Endothelial cell (in vitro differentiated cells): ENCODE data around the gene THBS4. TPM values are rescaled to one million over a fixed set of nuclear protein-coding genes. Genes with fewer than 3 reads are reported as not detected.

ENCODE experiments used
- DNase-seq: peaks from one replicate; pipeline ENCODE4 v3.0.0; 2021; ENCODE audit warnings: low spot score
- H3K27ac Mint-ChIP-seq: one replicate; pipeline ENCODE4 v1.8.0; 2021; ENCODE audit warnings: mixed read lengths, inconsistent platforms; ENCODE audit not compliant: unreplicated experiment
- H3K27me3 Mint-ChIP-seq: one replicate; pipeline ENCODE4 v1.8.0; 2021; ENCODE audit warnings: mild to moderate bottlenecking, moderate library complexity, mixed read lengths, inconsistent platforms; ENCODE audit not compliant: unreplicated experiment
- H3K36me3 Mint-ChIP-seq: one replicate; pipeline ENCODE4 v1.8.0; 2021; ENCODE audit warnings: mild to moderate bottlenecking, low read depth, mixed read lengths, inconsistent platforms; ENCODE audit not compliant: unreplicated experiment
- H3K4me1 Mint-ChIP-seq: one replicate; pipeline ENCODE4 v1.8.0; 2021; ENCODE audit warnings: mild to moderate bottlenecking, mixed read lengths, inconsistent platforms; ENCODE audit not compliant: unreplicated experiment
- H3K4me3 Mint-ChIP-seq: one replicate; pipeline ENCODE4 v1.8.0; 2021; ENCODE audit warnings: mild to moderate bottlenecking, mixed read lengths, inconsistent platforms; ENCODE audit not compliant: unreplicated experiment
- H3K9me3 Mint-ChIP-seq: one replicate; pipeline ENCODE4 v1.8.0; 2021; ENCODE audit warnings: mixed read lengths, inconsistent platforms; ENCODE audit not compliant: unreplicated experiment
- total RNA-seq: library from RNA; stranded (reverse); fragmentation: NEBNext Ultra II Directional; extraction: Animal tissue kit (Norgen Biotek cat#: 25700); gene quantifications from one replicate; pipeline ENCODE4 v1.2.1, GENCODE V29; 2021; ENCODE audit not compliant: unreplicated experiment
- TF ChIP-seq, protein P1 (sequence below): fragments of 200-600 bp; sonication (generic); IDR thresholded peaks from one replicate; pipeline ENCODE4 v1.5.0; 2021; ENCODE audit warnings: antibody characterized with exemption; ENCODE audit not compliant: unreplicated experiment

Gene THBS4
- total RNA-seq, 1 donor from 2014 or later = 3.0 TPM

- Mint-ChIP-seq H3K36me3 (no peaks in the 10 kb centered on the region), H3K27me3 (peaks cover 1% of the 10 kb centered on the region), H3K27ac (no peak overlapping the region), H3K4me1 (peaks cover 11% of the 10 kb centered on the region), H3K9me3 (no peaks in the 10 kb centered on the region), H3K4me3 (no peak overlapping the region)
- TF ChIP-seq, protein P1, sequence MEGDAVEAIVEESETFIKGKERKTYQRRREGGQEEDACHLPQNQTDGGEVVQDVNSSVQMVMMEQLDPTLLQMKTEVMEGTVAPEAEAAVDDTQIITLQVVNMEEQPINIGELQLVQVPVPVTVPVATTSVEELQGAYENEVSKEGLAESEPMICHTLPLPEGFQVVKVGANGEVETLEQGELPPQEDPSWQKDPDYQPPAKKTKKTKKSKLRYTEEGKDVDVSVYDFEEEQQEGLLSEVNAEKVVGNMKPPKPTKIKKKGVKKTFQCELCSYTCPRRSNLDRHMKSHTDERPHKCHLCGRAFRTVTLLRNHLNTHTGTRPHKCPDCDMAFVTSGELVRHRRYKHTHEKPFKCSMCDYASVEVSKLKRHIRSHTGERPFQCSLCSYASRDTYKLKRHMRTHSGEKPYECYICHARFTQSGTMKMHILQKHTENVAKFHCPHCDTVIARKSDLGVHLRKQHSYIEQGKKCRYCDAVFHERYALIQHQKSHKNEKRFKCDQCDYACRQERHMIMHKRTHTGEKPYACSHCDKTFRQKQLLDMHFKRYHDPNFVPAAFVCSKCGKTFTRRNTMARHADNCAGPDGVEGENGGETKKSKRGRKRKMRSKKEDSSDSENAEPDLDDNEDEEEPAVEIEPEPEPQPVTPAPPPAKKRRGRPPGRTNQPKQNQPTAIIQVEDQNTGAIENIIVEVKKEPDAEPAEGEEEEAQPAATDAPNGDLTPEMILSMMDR = no peak
- no peak for DNase-seq
Observed at GRCh38 chr5:80070338-80071056, 35.3 kb downstream of the THBS4 start.

DNA sequence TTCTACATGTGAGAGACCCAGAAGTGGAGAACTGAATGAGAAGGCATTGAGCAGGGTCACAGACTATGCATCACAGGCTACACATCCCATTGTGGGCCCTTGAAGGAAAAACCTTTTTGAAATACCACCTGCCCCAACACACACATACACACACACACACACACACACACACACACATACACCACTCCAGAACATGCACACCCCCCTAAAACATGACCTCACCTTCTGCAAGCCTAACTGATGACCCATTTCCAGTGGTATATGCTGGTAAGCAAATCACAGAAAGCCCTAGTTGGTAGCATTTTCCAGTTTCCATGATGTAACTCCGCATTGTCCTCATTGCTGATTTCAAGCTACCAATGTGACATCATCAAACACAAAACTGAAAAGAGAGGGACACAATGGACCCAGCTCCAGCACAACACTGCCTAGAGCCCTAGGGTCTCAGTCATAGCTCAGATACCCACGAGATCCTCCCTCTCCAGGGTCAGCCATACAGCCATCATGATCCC lies 36.4 kb downstream of the THBS4 start:
- Mint-ChIP-seq H3K4me1 (peaks cover 11% of the 10 kb centered on the region), H3K27ac (no peak overlapping the region), H3K27me3 (peaks cover 1% of the 10 kb centered on the region), H3K36me3 (no peaks in the 10 kb centered on the region), H3K9me3 (no peaks in the 10 kb centered on the region), H3K4me3 (no peak overlapping the region)
- TF ChIP-seq, protein P1 = no peak
- DNase-seq = no peak

DNA sequence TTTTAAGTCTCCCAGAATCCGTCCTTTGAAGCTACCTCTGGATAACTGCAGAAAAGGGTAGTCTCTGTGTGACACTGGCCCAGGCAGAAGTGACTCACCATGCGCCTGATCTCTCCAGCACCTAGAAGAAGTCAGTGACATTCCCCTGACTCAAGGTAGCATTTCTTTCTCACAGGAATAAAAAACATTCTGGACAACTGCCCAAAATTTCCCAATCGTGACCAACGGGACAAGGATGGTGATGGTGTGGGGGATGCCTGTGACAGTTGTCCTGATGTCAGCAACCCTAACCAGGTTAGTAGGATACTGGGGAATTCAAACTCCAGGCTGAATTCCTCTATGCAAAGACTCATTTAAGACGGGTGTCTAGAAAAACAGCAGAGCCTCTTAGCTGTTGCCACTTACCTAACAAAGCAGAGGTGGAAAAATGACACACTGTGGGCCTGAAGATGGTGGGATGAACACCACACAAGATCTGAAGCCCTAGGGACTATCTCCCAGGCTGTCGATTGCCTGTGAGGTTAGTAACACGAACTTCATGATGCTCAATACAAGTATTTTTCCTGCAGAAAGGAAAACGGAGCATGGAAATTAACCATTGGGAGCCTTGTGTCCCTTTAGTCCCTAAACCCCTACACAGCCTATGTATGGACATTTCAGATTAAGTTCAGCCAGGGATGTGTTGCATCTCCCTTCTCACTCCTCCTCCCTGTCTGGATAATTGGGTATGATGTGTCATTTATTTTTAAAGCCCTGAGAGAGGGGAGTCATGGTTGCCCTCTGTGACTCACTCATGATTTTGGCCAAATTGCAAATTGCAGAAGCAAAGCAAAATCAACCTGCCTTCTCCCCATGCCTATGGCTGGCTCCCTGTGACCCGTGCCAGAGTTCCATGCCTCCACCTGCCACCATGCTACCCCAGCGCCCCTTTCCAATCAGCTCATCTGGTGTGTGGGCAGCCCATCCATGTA lies 37.2 kb downstream of the THBS4 start:
- TF ChIP-seq, protein P1 = no peak
- peaks cover 1% of the 10 kb centered on the region for H3K27me3 Mint-ChIP-seq
- H3K9me3 Mint-ChIP-seq = no peaks in the 10 kb centered on the region
- H3K36me3 Mint-ChIP-seq = no peaks in the 10 kb centered on the region
- no peak overlapping the region for H3K4me3 Mint-ChIP-seq
- H3K27ac Mint-ChIP-seq = no peak overlapping the region
- DNase-seq = no peak
- peaks cover 11% of the 10 kb centered on the region for H3K4me1 Mint-ChIP-seq

GRCh38 chr5:80076131-80077050 lies 41.2 kb downstream of the THBS4 start:
- H3K4me3 Mint-ChIP-seq = no peak overlapping the region
- H3K27me3 Mint-ChIP-seq = peaks cover 1% of the 10 kb centered on the region
- no peaks in the 10 kb centered on the region for H3K4me1 Mint-ChIP-seq
- H3K36me3 Mint-ChIP-seq = no peaks in the 10 kb centered on the region
- no peak for DNase-seq
- H3K9me3 Mint-ChIP-seq = no peaks in the 10 kb centered on the region
- TF ChIP-seq, protein P1 = no peak
- H3K27ac Mint-ChIP-seq = no peak overlapping the region
